Lung (tissue), 12 donors: ENCODE data around the gene HS3ST2. TPM values are rescaled to one million over a fixed set of nuclear protein-coding genes. Genes with fewer than 3 reads are reported as not detected.

ENCODE experiments used
- ATAC-seq: fragments of 200-7000 bp; cut with Tn5 transposase; one replicate; pipeline ENCODE4 v1.9.1; 2020; ENCODE audit warnings: moderate number of reproducible peaks; ENCODE audit not compliant: insufficient read depth, low FRiP score
- DNase-seq, 3 donors: peaks; one replicate each; pipeline ENCODE4 v3.0.0-alpha.2; 2013 to 2017
- H3K27ac ChIP-seq, 2 donors: one replicate each; pipeline ENCODE4 v1.5.1; 2013; ENCODE audit warnings: mild to moderate bottlenecking in 2 of 2, moderate library complexity in 2 of 2, control low read depth in 1 of 2, inconsistent platforms in 1 of 2, low read depth in 1 of 2, low read length in 1 of 2
- H3K27me3 ChIP-seq, 3 donors: one replicate each; pipeline ENCODE4 v1.5.1; 2013; ENCODE audit warnings: low read length in 2 of 3; ENCODE audit not compliant: control insufficient read depth in 3 of 3, insufficient read depth in 3 of 3
- H3K36me3 ChIP-seq, 4 donors: one replicate each; pipeline ENCODE4 v1.5.1; 2013; ENCODE audit warnings: low read length in 4 of 4, mild to moderate bottlenecking in 1 of 4, moderate library complexity in 1 of 4; ENCODE audit not compliant: control insufficient read depth in 4 of 4, insufficient read depth in 4 of 4
- H3K4me1 ChIP-seq, 5 donors: one replicate each; pipeline ENCODE4 v1.5.1; 2013; ENCODE audit warnings: low read length in 5 of 5, mild to moderate bottlenecking in 2 of 5, moderate library complexity in 1 of 5; ENCODE audit not compliant: control insufficient read depth in 5 of 5, insufficient read depth in 5 of 5
- H3K4me3 ChIP-seq: one replicate; pipeline ENCODE4 v1.5.1; 2013; ENCODE audit warnings: mild to moderate bottlenecking, control low read depth, moderate library complexity
- H3K9ac ChIP-seq, 2 donors: one replicate each; pipeline ENCODE4 v1.5.1; 2013; ENCODE audit warnings: low read length in 2 of 2, control low read depth in 1 of 2; ENCODE audit not compliant: insufficient read depth in 1 of 2
- H3K9me3 ChIP-seq, 4 donors: one replicate each; pipeline ENCODE4 v1.5.1; 2013; ENCODE audit warnings: low read length in 3 of 4, mild to moderate bottlenecking in 1 of 4, moderate library complexity in 1 of 4; ENCODE audit not compliant: control insufficient read depth in 4 of 4, insufficient read depth in 3 of 4
- WGBS, 2 donors: extraction: QIAGEN DNeasy Blood & Tissue Kit; methylation state at CpG; one replicate each; pipeline ENCODE4 v1.1.7; 2013; 5-methylcytosine and 5-hydroxymethylcytosine counted together
- polyA plus RNA-seq, 2 donors: library from polyadenylated mRNA; stranded (reverse); fragments of 200-250 nt; gene quantifications; one replicate each; pipeline ENCODE4 v1.2.1, GENCODE V29; 2013
- total RNA-seq, 2 donors: library from RNA; depleted of rRNA in 1 of 2; stranded (reverse); fragments of >200 nt in 1 of 2; gene quantifications; one replicate each; pipeline ENCODE4 v1.2.1, GENCODE V29; 2014 to 2021
- TF ChIP-seq, protein P1 (sequence below): IDR thresholded peaks from 2 replicates; pipeline ENCODE4 v1.5.1; 2012; ENCODE audit warnings: mild to moderate bottlenecking; ENCODE audit errors: control extremely low read depth, extremely low read depth
- donor health status: control.
- donor health status: control.
- donor health status: Bipolar disorder and iron deficiency.
- donor health status: healthy.
- donor health status: DM: yes; HTN: yes; CAD: no.

The HS3ST2 gene
- total and polyA plus RNA-seq, 4 donors, result 0.31 to 5.6 (median 1.3) TPM

DNA sequence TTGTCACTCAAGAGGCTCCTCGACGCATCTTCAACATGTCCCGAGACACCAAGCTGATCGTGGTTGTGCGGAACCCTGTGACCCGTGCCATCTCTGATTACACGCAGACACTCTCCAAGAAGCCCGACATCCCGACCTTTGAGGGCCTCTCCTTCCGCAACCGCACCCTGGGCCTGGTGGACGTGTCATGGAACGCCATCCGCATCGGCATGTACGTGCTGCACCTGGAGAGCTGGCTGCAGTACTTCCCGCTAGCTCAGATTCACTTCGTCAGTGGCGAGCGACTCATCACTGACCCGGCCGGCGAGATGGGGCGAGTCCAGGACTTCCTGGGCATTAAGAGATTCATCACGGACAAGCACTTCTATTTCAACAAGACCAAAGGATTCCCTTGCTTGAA is 101.0 kb downstream of the HS3ST2 start:
- 91 to 93% methylated on average over 25 of the region's 25 CpGs for WGBS, 2 donors
- ATAC-seq (no peak), DNase-seq (no peak)
- no peak overlapping the region for H3K9ac ChIP-seq
- no peak overlapping the region for H3K4me3 ChIP-seq
- TF ChIP-seq, protein P1, sequence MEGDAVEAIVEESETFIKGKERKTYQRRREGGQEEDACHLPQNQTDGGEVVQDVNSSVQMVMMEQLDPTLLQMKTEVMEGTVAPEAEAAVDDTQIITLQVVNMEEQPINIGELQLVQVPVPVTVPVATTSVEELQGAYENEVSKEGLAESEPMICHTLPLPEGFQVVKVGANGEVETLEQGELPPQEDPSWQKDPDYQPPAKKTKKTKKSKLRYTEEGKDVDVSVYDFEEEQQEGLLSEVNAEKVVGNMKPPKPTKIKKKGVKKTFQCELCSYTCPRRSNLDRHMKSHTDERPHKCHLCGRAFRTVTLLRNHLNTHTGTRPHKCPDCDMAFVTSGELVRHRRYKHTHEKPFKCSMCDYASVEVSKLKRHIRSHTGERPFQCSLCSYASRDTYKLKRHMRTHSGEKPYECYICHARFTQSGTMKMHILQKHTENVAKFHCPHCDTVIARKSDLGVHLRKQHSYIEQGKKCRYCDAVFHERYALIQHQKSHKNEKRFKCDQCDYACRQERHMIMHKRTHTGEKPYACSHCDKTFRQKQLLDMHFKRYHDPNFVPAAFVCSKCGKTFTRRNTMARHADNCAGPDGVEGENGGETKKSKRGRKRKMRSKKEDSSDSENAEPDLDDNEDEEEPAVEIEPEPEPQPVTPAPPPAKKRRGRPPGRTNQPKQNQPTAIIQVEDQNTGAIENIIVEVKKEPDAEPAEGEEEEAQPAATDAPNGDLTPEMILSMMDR, result no peak
- H3K27ac ChIP-seq, result no peak overlapping the region
- H3K9me3 ChIP-seq, result no peaks in the 10 kb centered on the region
- no peaks in the 10 kb centered on the region for H3K36me3 ChIP-seq
- H3K4me1 ChIP-seq, result no peaks in the 10 kb centered on the region
- H3K27me3 ChIP-seq, result no peaks in the 10 kb centered on the region

GRCh38 chr16:22923491-22923890 is 109.5 kb downstream of the HS3ST2 start:
- Histone ChIP-seq H3K4me3 (no peak overlapping the region), H3K9ac (no peak overlapping the region), H3K36me3 (no peaks in the 10 kb centered on the region), H3K4me1 (no peaks in the 10 kb centered on the region), H3K9me3 (peaks cover 0 to 2% (median 0%) of the 10 kb centered on the region in 4 donors), H3K27me3 (no peaks in the 10 kb centered on the region), H3K27ac (no peak overlapping the region)
- 75 to 97% methylated on average over 3 of the region's 3 CpGs for WGBS, 2 donors
- no peak for ATAC-seq
- TF ChIP-seq, protein P1, result no peak
- no peak for DNase-seq

- Histone ChIP-seq H3K36me3 (no peaks in the 10 kb centered on the region), H3K9ac (no peak overlapping the region), H3K27ac (no peak overlapping the region), H3K27me3 (no peaks in the 10 kb centered on the region), H3K4me3 (no peak overlapping the region), H3K9me3 (peaks cover 0 to 2% (median 0%) of the 10 kb centered on the region in 4 donors), H3K4me1 (no peaks in the 10 kb centered on the region)
- WGBS, 2 donors, result 54 to 80% methylated on average over 5 of the region's 5 CpGs
- TF ChIP-seq, protein P1, result no peak
- ATAC-seq (no peak), DNase-seq (no peak)
Measured at GRCh38 chr16:22924492-22924891, 110.5 kb downstream of the HS3ST2 start.

- Histone ChIP-seq H3K27ac (no peak overlapping the region), H3K36me3 (no peaks in the 10 kb centered on the region), H3K9me3 (peaks cover 0 to 2% (median 0%) of the 10 kb centered on the region in 4 donors), H3K27me3 (no peaks in the 10 kb centered on the region), H3K9ac (no peak overlapping the region), H3K4me1 (no peaks in the 10 kb centered on the region), H3K4me3 (no peak overlapping the region)
- no peak for ATAC-seq
- no peak for DNase-seq
- WGBS, 2 donors, result 69 to 73% methylated on average over 10 of the region's 10 CpGs
- TF ChIP-seq, protein P1, result no peak
Measured at GRCh38 chr16:22926105-22926751, 112.3 kb downstream of the HS3ST2 start.
